BJ (cell line): Measurements from ENCODE around the gene RNFT1. TPM values are rescaled to one million over a fixed set of nuclear protein-coding genes. Genes with fewer than 3 reads are reported as not detected.
"Not testable (repeated sequence)": the region's sequence is repeated elsewhere in the genome, so short reads cannot be mapped to it uniquely, and the experiment has no call there.

Experiments
- CTCF ChIA-PET: fragments of 350-600 bp; formaldehyde crosslinking; extraction: SDS; loops from one replicate; lab custom pipeline; 2021; ENCODE audit warnings: antibody characterized with exemption, inconsistent platforms; lab: Yijun Ruan, JAX
- POLR2A ChIA-PET: fragments of 300-600 bp; sonication (Branson Sonifier 250); formaldehyde crosslinking; extraction: SDS; loops from one replicate; lab custom pipeline; 2021; ENCODE audit warnings: antibody characterized with exemption; lab: Charles Lee
- DNase-seq: peaks from one replicate; pipeline ENCODE4 v3.0.0-alpha.2; 2011; ENCODE audit warnings: low read depth
- H3K27me3 ChIP-seq: 2 replicates; pipeline ENCODE4 v1.6.0; 2011; ENCODE audit warnings: low read length; ENCODE audit not compliant: control insufficient read depth, insufficient read depth
- H3K36me3 ChIP-seq: 2 replicates; pipeline ENCODE4 v1.5.1; 2011; ENCODE audit warnings: low read length; ENCODE audit not compliant: control insufficient read depth, insufficient read depth
- H3K4me3 ChIP-seq: 2 replicates; pipeline ENCODE4 v1.5.1; 2011; ENCODE audit warnings: low read depth, mild to moderate bottlenecking, control low read depth, low read length
- polyA plus RNA-seq: library from polyadenylated mRNA; depleted of rRNA; stranded (reverse); fragments of >200 nt; gene quantifications from 2 replicates; pipeline ENCODE4 v1.2.3, GENCODE V29; 2011
- TF ChIP-seq, protein P1 (sequence below): IDR thresholded peaks from 2 replicates; pipeline ENCODE4 v1.5.1; 2011; ENCODE audit warnings: low read depth, mild to moderate bottlenecking, control low read depth, inconsistent platforms, low read length, moderate library complexity; ENCODE audit not compliant: insufficient read depth

RNFT1 gene
- polyA plus RNA-seq, 1 experiment = 12.4 TPM

DNA sequence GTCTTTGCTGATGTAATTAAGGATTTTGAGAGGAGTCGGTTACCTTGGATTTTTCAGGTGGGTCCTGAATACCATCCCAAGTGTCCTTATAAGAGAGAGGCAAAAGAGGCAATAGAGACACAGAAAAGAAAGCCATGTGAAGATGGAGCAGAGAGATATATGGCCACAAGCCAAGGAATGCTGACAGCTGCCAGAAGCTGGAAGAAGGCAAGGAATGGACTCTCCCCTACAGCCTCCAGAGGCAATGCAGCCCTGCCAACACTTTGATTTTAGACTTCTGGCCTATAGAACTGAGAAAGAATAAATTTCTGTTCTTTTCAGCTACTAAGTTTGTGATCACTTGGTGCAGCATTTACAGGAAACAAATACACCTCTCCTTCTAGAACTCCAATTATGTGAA is 8.2 kb upstream of the RNFT1 start:
- no peaks in the 10 kb centered on the region for H3K36me3 ChIP-seq
- TF ChIP-seq, protein P1, sequence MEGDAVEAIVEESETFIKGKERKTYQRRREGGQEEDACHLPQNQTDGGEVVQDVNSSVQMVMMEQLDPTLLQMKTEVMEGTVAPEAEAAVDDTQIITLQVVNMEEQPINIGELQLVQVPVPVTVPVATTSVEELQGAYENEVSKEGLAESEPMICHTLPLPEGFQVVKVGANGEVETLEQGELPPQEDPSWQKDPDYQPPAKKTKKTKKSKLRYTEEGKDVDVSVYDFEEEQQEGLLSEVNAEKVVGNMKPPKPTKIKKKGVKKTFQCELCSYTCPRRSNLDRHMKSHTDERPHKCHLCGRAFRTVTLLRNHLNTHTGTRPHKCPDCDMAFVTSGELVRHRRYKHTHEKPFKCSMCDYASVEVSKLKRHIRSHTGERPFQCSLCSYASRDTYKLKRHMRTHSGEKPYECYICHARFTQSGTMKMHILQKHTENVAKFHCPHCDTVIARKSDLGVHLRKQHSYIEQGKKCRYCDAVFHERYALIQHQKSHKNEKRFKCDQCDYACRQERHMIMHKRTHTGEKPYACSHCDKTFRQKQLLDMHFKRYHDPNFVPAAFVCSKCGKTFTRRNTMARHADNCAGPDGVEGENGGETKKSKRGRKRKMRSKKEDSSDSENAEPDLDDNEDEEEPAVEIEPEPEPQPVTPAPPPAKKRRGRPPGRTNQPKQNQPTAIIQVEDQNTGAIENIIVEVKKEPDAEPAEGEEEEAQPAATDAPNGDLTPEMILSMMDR = no peak
- H3K27me3 ChIP-seq = no peaks in the 10 kb centered on the region
- POLR2A ChIA-PET = no interaction called here
- CTCF ChIA-PET = no interaction called here
- no peak overlapping the region for H3K4me3 ChIP-seq
- DNase-seq = no peak

DNA sequence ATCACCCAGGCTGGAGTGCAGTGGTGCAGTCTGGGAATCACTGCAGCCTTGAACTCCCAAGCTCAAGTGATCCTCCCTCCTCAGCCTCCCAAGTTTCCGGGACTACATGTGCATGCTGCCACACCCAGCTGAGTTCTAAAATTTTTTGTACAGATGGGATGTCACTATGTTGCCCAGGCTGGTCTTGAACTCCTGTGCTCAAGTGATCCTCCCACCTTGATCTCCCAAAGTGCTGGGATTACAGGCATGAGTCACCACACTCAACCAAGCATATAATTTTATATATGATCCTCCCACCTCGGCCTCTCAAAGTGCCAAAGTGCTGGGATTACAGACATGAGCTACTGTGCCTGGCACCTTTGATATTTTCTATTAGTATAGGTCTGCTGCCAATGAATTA is 7.2 kb upstream of the RNFT1 start:
- CTCF ChIA-PET, DNase-seq, H3K4me3 ChIP-seq, H3K27me3 ChIP-seq, POLR2A ChIA-PET, H3K36me3 ChIP-seq: not testable (repeated sequence)

DNA sequence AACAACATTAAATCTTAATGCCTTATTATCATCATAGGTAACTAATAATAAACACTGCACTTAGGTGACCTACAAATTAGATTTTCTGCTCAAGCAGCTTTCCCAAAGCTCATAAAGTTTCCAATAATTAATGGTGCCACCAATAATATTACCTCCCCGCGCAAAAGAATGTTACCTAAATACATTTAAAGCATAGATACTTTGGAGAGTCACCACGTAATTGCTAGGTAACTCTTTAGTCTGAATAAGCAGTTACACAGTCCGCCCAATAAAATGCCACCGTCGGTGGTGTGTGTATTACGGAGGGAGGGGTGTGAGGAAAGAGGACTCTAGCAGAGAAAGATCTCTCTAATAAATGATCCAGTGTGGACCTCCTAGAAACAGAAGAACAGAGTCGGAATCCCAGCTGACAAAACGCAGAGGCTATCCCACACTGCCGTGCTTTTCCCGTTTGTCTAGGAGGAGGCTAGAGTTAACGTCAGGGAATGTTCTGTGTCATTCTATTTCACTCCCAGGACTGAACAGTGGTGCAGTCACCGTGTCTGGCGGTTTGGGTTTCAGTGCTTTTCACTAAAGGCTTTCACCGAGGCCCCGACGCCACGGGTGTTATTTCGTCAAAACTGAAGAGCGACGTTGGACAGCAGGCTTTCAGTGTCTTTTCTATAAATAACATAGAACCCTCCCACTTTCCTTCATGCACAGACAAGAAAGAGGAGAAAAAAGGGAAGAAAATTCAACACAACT is 630 bp downstream of the RNFT1 start:
- Histone ChIP-seq H3K36me3 (no peaks in the 10 kb centered on the region), H3K4me3 (peak overlapping the region; percentile 94), H3K27me3 (no peaks in the 10 kb centered on the region)
- POLR2A ChIA-PET = interaction anchor here (0.6 kb wide), 1 partner anchor 93 kb away, joined by 4 read pairs; no protein-coding TSS in a partner anchor
- DNase-seq = peak; percentile 12
- CTCF ChIA-PET = interaction anchor here (0.8 to 1.1 kb wide), 2 partner anchors 16 to 50 kb away, joined by 3 to 5 read pairs; no protein-coding TSS in a partner anchor
- TF ChIP-seq, protein P1 = no peak

DNA sequence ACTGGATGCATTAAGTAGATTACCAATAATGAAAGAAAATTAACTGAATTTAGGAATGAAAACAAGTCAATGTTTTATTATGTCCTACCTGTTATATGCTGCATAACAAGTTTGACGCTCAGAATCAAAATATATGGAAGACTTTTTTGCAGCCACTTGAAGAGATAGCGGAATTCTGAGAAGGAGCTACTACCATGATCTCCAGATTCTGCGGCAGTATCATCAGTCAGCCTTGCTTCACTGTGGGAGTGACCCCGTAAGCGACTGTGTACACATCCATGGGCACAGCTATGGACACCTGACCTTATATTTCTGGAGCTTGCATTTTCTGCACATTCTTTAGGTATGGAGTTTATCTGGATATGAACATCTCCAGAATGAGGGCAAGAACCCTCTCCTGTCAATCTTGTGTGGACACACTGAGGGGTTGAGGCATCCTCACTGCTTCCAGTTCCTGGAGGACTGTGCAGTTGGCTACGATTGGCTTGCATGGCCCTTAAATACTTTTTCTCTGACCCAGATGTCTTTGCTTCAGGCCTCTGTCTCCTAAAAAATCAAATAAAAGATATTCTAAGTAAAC is 1.7 kb downstream of the RNFT1 start:
- ChIA-PET POLR2A (no interaction called here), CTCF (no interaction called here)
- no peaks in the 10 kb centered on the region for H3K36me3 ChIP-seq
- no peak for DNase-seq
- no peak overlapping the region for H3K4me3 ChIP-seq
- no peaks in the 10 kb centered on the region for H3K27me3 ChIP-seq
- TF ChIP-seq, protein P1 = no peak

DNA sequence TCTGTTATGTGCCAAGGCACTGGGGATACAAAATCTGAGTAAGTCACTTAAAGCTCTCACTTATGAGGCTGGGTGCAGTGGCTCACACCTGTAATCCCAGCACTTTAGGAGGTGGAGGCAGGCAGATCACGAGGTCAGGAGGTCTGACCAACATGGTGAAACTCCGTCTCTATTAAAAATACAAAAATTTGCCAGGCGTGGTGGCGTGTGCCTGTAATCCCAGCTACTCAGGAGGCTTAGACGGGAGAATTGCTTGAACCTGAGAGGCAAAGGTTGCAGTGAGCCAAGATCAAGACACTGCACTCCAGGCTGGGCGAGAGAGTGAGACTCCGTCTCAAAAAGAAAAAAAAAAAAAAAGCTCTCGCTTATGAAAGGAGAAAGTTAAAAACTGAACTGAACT is 5.0 kb downstream of the RNFT1 start:
- CTCF ChIA-PET = not testable (repeated sequence)

DNA sequence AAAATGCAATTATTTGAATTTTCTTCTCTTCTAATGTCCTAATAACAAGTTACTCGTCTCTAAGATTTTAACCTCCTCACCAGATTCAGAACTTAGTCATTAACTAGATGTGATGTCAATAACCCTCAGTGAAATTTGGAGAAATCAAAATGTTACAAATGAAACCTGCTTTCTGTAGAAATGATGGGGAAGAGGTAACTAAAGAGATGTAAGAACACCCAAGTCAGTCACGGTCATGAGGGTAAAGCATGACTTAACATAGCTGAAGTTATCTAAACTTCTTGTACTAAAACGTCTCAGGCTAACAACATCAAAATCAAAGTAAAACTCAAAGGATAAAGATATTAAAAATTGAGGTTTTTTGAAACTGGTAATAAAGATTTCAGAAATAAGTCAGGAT is 9.7 kb downstream of the RNFT1 start:
- ChIA-PET POLR2A (no interaction called here), CTCF (no interaction called here)
- DNase-seq = no peak
- Histone ChIP-seq H3K27me3 (no peaks in the 10 kb centered on the region), H3K4me3 (no peak overlapping the region), H3K36me3 (no peaks in the 10 kb centered on the region)
- TF ChIP-seq, protein P1 = no peak

More for the DNA sequence above, 5.0 kb downstream of the RNFT1 start:
- H3K4me3 ChIP-seq, H3K27me3 ChIP-seq, POLR2A ChIA-PET, DNase-seq, H3K36me3 ChIP-seq: not testable (repeated sequence)
